ENCODE measurements around the gene ESCO1.

ESCO1 gene

GRCh38 chr18:21489119-21489750, 111.3 kb downstream of the ESCO1 start:
- DNase-seq (ENCODE audit: low spot score) = peak; percentile 55

GRCh38 chr18:21486905-21487437, 113.5 kb downstream of the ESCO1 start:
- DNase-seq (ENCODE audit: low spot score) = no peak

GRCh38 chr18:21484851-21485636, 115.5 kb downstream of the ESCO1 start:
- no peak for DNase-seq (ENCODE audit: low spot score)

GRCh38 chr18:21483051-21483450, 117.5 kb downstream of the ESCO1 start:
- no peak for DNase-seq (ENCODE audit: low spot score)

GRCh38 chr18:21481739-21482138, 118.8 kb downstream of the ESCO1 start:
- no peak for DNase-seq (ENCODE audit: low spot score)

- DNase-seq (ENCODE audit: low spot score) = peak; percentile 16
These were observed 120.8 kb downstream of the ESCO1 start for GRCh38 chr18:21479721-21480120.

Measured in kidney tubule cell (primary cell).